Smooth muscle cell (in vitro differentiated cells): ENCODE results near the gene PCDHB11. TPM values are rescaled to one million over a fixed set of nuclear protein-coding genes. Genes with fewer than 3 reads are reported as not detected.
"Not testable (repeated sequence)": the region's sequence is repeated elsewhere in the genome, so short reads cannot be mapped to it uniquely, and the experiment has no call there.

ENCODE experiments used
- DNase-seq: peaks from one replicate; lab custom pipeline; 2025; ENCODE audit not compliant: unreplicated experiment; lab: John Stamatoyannopoulos, UW
- H2AFZ ChIP-seq: fragments of 200-600 bp; sonication (generic); 2 replicates; pipeline ENCODE4 v1.6.0; 2016; ENCODE audit warnings: antibody characterized with exemption, low read depth, mild to moderate bottlenecking
- H3F3A ChIP-seq: fragments of 200-600 bp; sonication (generic); 2 replicates; pipeline ENCODE4 v1.6.0; 2017; ENCODE audit warnings: antibody characterized with exemption, low read depth
- H3K27ac ChIP-seq: fragments of 200-600 bp; sonication (generic); 2 replicates; pipeline ENCODE4 v1.5.1; 2016; ENCODE audit warnings: low read depth, mild to moderate bottlenecking
- H3K27me3 ChIP-seq: fragments of 200-600 bp; sonication (generic); 2 replicates; pipeline ENCODE4 v1.6.1; 2016; ENCODE audit warnings: low read depth, mild to moderate bottlenecking
- H3K36me3 ChIP-seq: fragments of 200-600 bp; sonication (generic); 2 replicates; pipeline ENCODE4 v1.5.1; 2016; ENCODE audit warnings: low read depth
- H3K4me1 ChIP-seq: fragments of 200-600 bp; sonication (generic); 2 replicates; pipeline ENCODE4 v1.5.1; 2016; ENCODE audit warnings: low read depth
- H3K4me2 ChIP-seq: fragments of 200-600 bp; sonication (generic); 2 replicates; pipeline ENCODE4 v1.6.0; 2016; ENCODE audit warnings: mild to moderate bottlenecking
- H3K4me3 ChIP-seq: fragments of 200-600 bp; sonication (generic); 2 replicates; pipeline ENCODE4 v1.5.1; 2016; ENCODE audit warnings: mild to moderate bottlenecking
- H3K79me2 ChIP-seq: fragments of 200-600 bp; sonication (generic); 2 replicates; pipeline ENCODE4 v1.6.0; 2016; ENCODE audit warnings: low read depth, mild to moderate bottlenecking
- H3K9ac ChIP-seq: fragments of 200-600 bp; sonication (generic); 2 replicates; pipeline ENCODE4 v1.6.0; 2016; ENCODE audit warnings: low read depth
- H3K9me3 ChIP-seq: fragments of 200-600 bp; sonication (generic); replicated peaks from 2 replicates; pipeline ENCODE4 v1.5.1; 2016; ENCODE audit warnings: low read depth
- H4K20me1 ChIP-seq: fragments of 200-600 bp; sonication (generic); 2 replicates; pipeline ENCODE4 v1.6.0; 2016; ENCODE audit warnings: low read depth
- WGBS: methylation state at CpG from one replicate; pipeline ENCODE4 v1.1.7; 2016; ENCODE audit warnings: low lambda C conversion rate; 5-methylcytosine and 5-hydroxymethylcytosine counted together
- polyA plus RNA-seq: library from polyadenylated mRNA; unstranded; fragments of >200 nt; fragmentation: Nextera tagmentation; extraction: Ambion mirVana; gene quantifications from 2 replicates; pipeline ENCODE4 v1.2.1, GENCODE V29; 2016
- total RNA-seq: library from RNA; depleted of rRNA; stranded (reverse); fragments of >200 nt; gene quantifications from 2 replicates; pipeline ENCODE4 v1.2.3, GENCODE V29; 2014
- TF ChIP-seq, protein P1 (sequence below): fragments of 200-600 bp; sonication (generic); IDR thresholded peaks from 2 replicates; pipeline ENCODE4 v1.5.1; 2017; ENCODE audit warnings: borderline replicate concordance, mild to moderate bottlenecking, antibody characterized with exemption; ENCODE audit not compliant: insufficient read depth, poor library complexity, severe bottlenecking

PCDHB11 gene
- total and polyA plus RNA-seq, 2 experiments from 2014 or later = 1.7 to 1.8 TPM

DNA sequence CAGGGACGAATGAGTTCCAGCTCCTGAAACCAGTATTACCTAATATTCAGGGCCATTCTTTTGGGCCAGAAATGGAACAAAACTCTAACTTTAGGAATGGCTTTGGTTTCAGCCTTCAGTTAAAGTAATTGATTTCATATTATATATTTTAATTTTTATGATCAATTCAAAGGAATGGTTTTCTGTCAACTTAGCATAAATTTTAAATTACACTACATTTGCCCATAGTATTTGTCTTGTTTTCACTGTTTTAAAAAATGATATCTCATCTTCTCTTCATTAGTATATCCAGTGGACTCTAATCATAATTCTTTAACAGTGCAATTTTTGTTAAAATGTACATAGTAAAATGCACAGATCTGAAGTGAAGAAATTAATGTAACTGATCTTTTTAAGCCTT is 19.1 kb upstream of the PCDHB11 start:
- Histone ChIP-seq H3K9ac (no peak overlapping the region), H3F3A (no peaks in the 10 kb centered on the region), H4K20me1 (no peaks in the 10 kb centered on the region), H2AFZ (no peak overlapping the region), H3K4me1 (no peaks in the 10 kb centered on the region), H3K36me3 (no peaks in the 10 kb centered on the region), H3K4me2 (no peak overlapping the region), H3K27me3 (no peaks in the 10 kb centered on the region), H3K27ac (no peak overlapping the region), H3K4me3 (no peak overlapping the region), H3K9me3 (no peaks in the 10 kb centered on the region), H3K79me2 (no peaks in the 10 kb centered on the region)
- DNase-seq = no peak
- TF ChIP-seq, protein P1, sequence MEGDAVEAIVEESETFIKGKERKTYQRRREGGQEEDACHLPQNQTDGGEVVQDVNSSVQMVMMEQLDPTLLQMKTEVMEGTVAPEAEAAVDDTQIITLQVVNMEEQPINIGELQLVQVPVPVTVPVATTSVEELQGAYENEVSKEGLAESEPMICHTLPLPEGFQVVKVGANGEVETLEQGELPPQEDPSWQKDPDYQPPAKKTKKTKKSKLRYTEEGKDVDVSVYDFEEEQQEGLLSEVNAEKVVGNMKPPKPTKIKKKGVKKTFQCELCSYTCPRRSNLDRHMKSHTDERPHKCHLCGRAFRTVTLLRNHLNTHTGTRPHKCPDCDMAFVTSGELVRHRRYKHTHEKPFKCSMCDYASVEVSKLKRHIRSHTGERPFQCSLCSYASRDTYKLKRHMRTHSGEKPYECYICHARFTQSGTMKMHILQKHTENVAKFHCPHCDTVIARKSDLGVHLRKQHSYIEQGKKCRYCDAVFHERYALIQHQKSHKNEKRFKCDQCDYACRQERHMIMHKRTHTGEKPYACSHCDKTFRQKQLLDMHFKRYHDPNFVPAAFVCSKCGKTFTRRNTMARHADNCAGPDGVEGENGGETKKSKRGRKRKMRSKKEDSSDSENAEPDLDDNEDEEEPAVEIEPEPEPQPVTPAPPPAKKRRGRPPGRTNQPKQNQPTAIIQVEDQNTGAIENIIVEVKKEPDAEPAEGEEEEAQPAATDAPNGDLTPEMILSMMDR = no peak
- 82% methylated on average over 1 of the region's 1 CpG for WGBS

DNA sequence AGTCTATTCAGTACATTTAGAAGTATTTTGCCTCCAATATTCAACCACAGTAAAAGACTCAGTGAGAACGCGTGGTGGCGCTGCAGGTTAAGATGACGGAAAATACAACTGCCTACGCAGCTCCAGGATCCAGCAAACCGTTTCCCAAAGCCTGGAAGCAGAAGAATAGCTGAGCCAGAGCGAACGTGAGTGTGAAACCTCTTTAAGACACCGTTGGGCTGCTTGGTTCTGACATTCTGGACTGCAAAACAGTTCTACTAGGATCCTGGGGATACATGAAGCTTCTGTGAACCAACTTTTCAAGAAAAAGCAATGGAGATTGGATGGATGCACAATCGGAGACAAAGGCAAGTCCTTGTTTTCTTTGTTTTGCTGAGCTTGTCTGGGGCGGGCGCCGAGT is 17.2 kb upstream of the PCDHB11 start, which contains the start of gene PCDHB16:
PCDHB16 (plus strand) TSS at position 140 of the 400 bp plus-strand sequence; CDS start at position 313, 173 bp downstream.
- Histone ChIP-seq H3K9me3 (peaks cover 8% of the 10 kb centered on the region), H4K20me1 (no peaks in the 10 kb centered on the region), H3K79me2 (no peaks in the 10 kb centered on the region), H3K9ac (peak within 1 kb of the TSS; percentile 10), H3K36me3 (no peaks in the 10 kb centered on the region), H3K27me3 (no peaks in the 10 kb centered on the region), H3K4me2 (peak within 1 kb of the TSS; percentile 65), H3K4me1 (no peaks in the 10 kb centered on the region), H3F3A (no peaks in the 10 kb centered on the region), H2AFZ (peak within 1 kb of the TSS; percentile 6), H3K4me3 (peak within 1 kb of the TSS; percentile 44), H3K27ac (peak within 1 kb of the TSS; percentile 3)
- no peak for DNase-seq
- TF ChIP-seq, protein P1 = peak; percentile 43
- 33% methylated on average over 13 of the region's 13 CpGs for WGBS

DNA sequence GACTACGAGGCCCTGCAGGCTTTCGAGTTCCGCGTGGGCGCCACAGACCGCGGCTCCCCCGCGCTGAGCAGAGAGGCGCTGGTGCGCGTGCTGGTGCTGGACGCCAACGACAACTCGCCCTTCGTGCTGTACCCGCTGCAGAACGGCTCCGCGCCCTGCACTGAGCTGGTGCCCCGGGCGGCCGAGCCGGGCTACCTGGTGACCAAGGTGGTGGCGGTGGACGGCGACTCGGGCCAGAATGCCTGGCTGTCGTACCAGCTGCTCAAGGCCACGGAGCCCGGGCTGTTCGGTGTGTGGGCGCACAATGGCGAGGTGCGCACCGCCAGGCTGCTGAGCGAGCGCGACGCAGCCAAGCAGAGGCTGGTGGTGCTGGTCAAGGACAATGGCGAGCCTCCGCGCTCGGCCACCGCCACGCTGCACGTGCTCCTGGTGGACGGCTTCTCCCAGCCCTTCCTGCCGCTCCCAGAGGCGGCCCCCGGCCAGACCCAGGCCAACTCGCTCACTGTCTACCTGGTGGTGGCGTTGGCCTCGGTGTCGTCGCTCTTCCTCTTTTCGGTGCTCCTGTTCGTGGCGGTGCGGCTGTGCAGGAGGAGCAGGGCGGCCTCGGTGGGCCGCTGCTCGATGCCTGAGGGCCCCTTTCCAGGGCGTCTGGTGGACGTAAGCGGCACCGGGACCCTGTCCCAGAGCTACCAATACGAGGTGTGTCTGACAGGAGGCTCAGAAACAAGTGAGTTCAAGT is 15.1 kb upstream of the PCDHB11 start:
- not testable (repeated sequence) for H3K9ac ChIP-seq, H3K4me1 ChIP-seq, H3K9me3 ChIP-seq, H3K36me3 ChIP-seq, DNase-seq, H2AFZ ChIP-seq, H3F3A ChIP-seq, H3K27ac ChIP-seq, H3K4me3 ChIP-seq, H3K79me2 ChIP-seq, H3K27me3 ChIP-seq, H3K4me2 ChIP-seq, H4K20me1 ChIP-seq
- 95% methylated on average over 29 of the region's 69 CpGs for WGBS

DNA sequence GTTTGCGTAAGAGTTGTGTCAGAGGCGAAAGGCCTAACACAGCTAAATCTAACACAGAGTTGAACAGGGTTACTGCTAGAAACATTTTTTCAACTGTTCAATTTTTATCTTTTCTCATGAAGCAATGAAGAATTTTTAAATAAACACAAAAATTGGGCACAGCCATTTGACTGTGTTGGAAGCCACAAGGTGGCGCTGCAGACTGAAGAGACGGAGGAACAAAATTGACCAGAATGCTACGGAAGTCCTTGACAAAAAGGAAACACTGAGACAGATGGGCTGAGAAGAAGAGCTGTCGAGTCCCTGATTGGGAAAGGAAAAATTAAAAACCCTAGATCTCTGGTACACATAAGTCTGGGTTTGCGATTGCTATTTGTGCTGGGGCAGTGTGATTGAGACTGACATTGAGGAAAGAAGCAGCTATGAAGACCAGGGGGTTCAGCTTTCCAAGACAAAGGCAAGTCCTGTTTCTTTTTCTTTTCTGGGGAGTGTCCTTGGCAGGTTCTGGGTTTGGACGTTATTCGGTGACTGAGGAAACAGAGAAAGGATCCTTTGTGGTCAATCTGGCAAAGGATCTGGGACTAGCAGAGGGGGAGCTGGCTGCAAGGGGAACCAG is 12.4 kb upstream of the PCDHB11 start, which contains the start of gene PCDHB9:
PCDHB9 (plus strand) TSS at position 265 of the 616 bp plus-strand sequence; CDS start at position 423, 158 bp downstream.
- no peak for DNase-seq
- 44% methylated on average over 9 of the region's 9 CpGs for WGBS
- H2AFZ ChIP-seq = no peak within 1 kb of the TSS

DNA sequence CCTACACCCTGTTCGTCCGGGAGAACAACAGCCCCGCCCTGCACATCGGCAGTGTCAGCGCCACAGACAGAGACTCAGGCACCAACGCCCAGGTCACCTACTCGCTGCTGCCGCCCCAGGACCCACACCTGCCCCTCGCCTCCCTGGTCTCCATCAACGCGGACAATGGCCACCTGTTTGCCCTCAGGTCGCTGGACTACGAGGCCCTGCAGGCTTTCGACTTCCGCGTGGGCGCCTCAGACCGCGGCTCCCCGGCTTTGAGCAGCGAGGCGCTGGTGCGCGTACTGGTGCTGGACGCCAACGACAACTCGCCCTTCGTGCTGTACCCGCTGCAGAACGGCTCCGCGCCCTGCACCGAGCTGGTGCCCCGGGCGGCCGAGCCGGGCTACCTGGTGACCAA is 10.7 kb upstream of the PCDHB11 start:
- not testable (repeated sequence) for DNase-seq, H3K4me1 ChIP-seq, H3K4me2 ChIP-seq, H4K20me1 ChIP-seq, H3K9me3 ChIP-seq, H3K27ac ChIP-seq, H3K36me3 ChIP-seq, H3F3A ChIP-seq, H2AFZ ChIP-seq, H3K4me3 ChIP-seq, H3K27me3 ChIP-seq, H3K9ac ChIP-seq, H3K79me2 ChIP-seq
- WGBS = 95% methylated on average over 25 of the region's 37 CpGs

More for the DNA sequence above, 12.4 kb upstream of the PCDHB11 start, which contains the start of gene PCDHB9:
- no peaks in the 10 kb centered on the region for H4K20me1 ChIP-seq
- H3K79me2 ChIP-seq = no peaks in the 10 kb centered on the region
- no peaks in the 10 kb centered on the region for H3K27me3 ChIP-seq
- H3K4me1 ChIP-seq = no peaks in the 10 kb centered on the region
- H3F3A ChIP-seq = no peaks in the 10 kb centered on the region
- TF ChIP-seq, protein P1 = peak; percentile 51
- H3K4me3 ChIP-seq = peak within 1 kb of the TSS; percentile 26
- H3K4me2 ChIP-seq = peak within 1 kb of the TSS; percentile 43
- no peak within 1 kb of the TSS for H3K9ac ChIP-seq
- peaks cover 8% of the 10 kb centered on the region for H3K9me3 ChIP-seq
- no peak within 1 kb of the TSS for H3K27ac ChIP-seq
- H3K36me3 ChIP-seq = no peaks in the 10 kb centered on the region

DNA sequence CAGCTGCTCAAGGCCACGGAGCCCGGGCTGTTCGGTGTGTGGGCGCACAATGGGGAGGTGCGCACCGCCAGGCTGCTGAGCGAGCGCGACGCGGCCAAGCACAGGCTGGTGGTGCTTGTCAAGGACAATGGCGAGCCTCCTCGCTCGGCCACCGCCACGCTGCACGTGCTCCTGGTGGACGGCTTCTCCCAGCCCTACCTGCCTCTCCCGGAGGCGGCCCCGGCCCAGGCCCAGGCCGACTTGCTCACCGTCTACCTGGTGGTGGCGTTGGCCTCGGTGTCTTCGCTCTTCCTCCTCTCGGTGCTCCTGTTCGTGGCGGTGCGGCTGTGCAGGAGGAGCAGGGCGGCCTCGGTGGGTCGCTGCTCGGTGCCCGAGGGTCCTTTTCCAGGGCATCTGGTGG is 10.3 kb upstream of the PCDHB11 start:
- not testable (repeated sequence) for H3K36me3 ChIP-seq, H3K4me3 ChIP-seq, DNase-seq, H3F3A ChIP-seq, H3K27me3 ChIP-seq, H3K79me2 ChIP-seq, H2AFZ ChIP-seq, H3K4me2 ChIP-seq, H3K4me1 ChIP-seq, H4K20me1 ChIP-seq, H3K9ac ChIP-seq, H3K27ac ChIP-seq, H3K9me3 ChIP-seq
- WGBS = 95% methylated on average over 18 of the region's 35 CpGs
